ENCODE results near the gene LMAN2L. TPM values are rescaled to one million over a fixed set of nuclear protein-coding genes. Genes with fewer than 3 reads are reported as not detected.

The LMAN2L gene
- total RNA-seq, 1 donor from 2014 or later: 19.2 TPM

GRCh38 chr2:96763511-96764252 lies 23.8 kb upstream of the LMAN2L start:
- peaks cover under 1% of the 10 kb centered on the region for H3K36me3 Mint-ChIP-seq (ENCODE audit: unreplicated experiment)
- peak; percentile 43 for TF ChIP-seq CTCF (IDR thresholded peaks at IDR 0.05)
- no peaks in the 10 kb centered on the region for H3K27me3 Mint-ChIP-seq (ENCODE audit: unreplicated experiment)
- H3K4me3 Mint-ChIP-seq (ENCODE audit: unreplicated experiment): peak overlapping the region; percentile 81
- peaks cover 45% of the 10 kb centered on the region for H3K4me1 Mint-ChIP-seq (ENCODE audit: unreplicated experiment)
- H3K9me3 Mint-ChIP-seq (ENCODE audit: unreplicated experiment): no peaks in the 10 kb centered on the region
- no peak for DNase-seq (ENCODE audit: extremely low spot score, unreplicated experiment)
- H3K27ac Mint-ChIP-seq (ENCODE audit: unreplicated experiment): peak overlapping the region; percentile 33

DNA sequence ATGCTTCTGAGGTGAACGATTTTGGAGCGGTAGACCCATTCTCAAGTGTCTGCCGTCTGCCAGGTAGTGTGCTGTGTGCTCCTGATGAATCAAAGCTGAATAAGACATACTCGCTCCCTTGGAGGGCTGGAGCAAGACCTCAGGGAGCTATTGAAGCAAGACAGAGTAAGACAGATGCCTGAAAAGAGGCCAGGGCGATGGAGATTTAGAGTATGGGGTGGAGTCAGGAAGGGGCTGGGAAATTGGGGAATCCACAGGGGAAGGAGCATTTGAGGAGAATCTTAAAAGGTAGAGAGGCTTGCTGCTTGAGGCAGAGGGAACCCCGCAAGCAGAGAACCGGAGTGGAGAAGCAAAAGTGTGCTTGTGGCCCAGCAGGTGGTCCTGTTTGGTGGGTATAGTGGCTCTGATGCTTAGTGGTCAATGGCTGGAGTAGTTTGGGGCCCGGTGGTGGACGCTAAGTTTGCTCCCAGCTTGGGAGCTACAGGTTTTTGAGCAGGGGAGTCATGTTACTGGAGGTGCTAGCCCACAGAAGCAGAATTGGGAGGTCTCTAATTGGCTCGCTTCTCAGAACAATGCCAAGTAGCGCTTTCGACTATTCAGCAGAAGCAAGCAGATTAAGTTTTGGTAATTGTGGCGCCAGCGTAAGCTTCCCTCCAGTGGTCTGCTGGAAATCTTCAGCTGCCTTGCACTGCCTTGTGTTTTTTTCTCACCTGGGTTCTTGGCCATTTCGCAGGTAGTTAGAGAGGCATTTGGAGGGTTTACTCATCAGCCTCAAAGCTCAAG lies 22.9 kb upstream of the LMAN2L start:
- Mint-ChIP-seq H3K36me3 (ENCODE audit: unreplicated experiment) (no peaks in the 10 kb centered on the region), H3K4me1 (ENCODE audit: unreplicated experiment) (peaks cover 45% of the 10 kb centered on the region), H3K4me3 (ENCODE audit: unreplicated experiment) (peak overlapping the region; percentile 81), H3K27ac (ENCODE audit: unreplicated experiment) (peak overlapping the region; percentile 23), H3K27me3 (ENCODE audit: unreplicated experiment) (no peaks in the 10 kb centered on the region), H3K9me3 (ENCODE audit: unreplicated experiment) (no peaks in the 10 kb centered on the region)
- TF ChIP-seq CTCF (IDR thresholded peaks at IDR 0.05): no peak
- no peak for DNase-seq (ENCODE audit: extremely low spot score, unreplicated experiment)

- H3K4me1 Mint-ChIP-seq (ENCODE audit: unreplicated experiment): peaks cover 44% of the 10 kb centered on the region
- no peaks in the 10 kb centered on the region for H3K36me3 Mint-ChIP-seq (ENCODE audit: unreplicated experiment)
- DNase-seq (ENCODE audit: extremely low spot score, unreplicated experiment): no peak
- peak overlapping the region; percentile 60 for H3K27ac Mint-ChIP-seq (ENCODE audit: unreplicated experiment)
- no peaks in the 10 kb centered on the region for H3K9me3 Mint-ChIP-seq (ENCODE audit: unreplicated experiment)
- H3K27me3 Mint-ChIP-seq (ENCODE audit: unreplicated experiment): no peaks in the 10 kb centered on the region
- TF ChIP-seq CTCF (IDR thresholded peaks at IDR 0.05): peak; percentile 72
- peak overlapping the region; percentile 81 for H3K4me3 Mint-ChIP-seq (ENCODE audit: unreplicated experiment)
Observed at GRCh38 chr2:96760986-96761832, 21.3 kb upstream of the LMAN2L start.

- TF ChIP-seq CTCF (IDR thresholded peaks at IDR 0.05): no peak
- Mint-ChIP-seq H3K4me1 (ENCODE audit: unreplicated experiment) (peaks cover 44% of the 10 kb centered on the region), H3K4me3 (ENCODE audit: unreplicated experiment) (peak within 1 kb of the TSS; percentile 81), H3K27me3 (ENCODE audit: unreplicated experiment) (no peaks in the 10 kb centered on the region), H3K27ac (ENCODE audit: unreplicated experiment) (peak within 1 kb of the TSS; percentile 60), H3K36me3 (ENCODE audit: unreplicated experiment) (no peaks in the 10 kb centered on the region), H3K9me3 (ENCODE audit: unreplicated experiment) (no peaks in the 10 kb centered on the region)
- peak; percentile 96 for DNase-seq (ENCODE audit: extremely low spot score, unreplicated experiment)
Observed at GRCh38 chr2:96760036-96760985, 20.4 kb upstream of the LMAN2L start, which contains the start of gene CNNM4. Gene CNNM4, plus strand, starts transcription at chr2:96760902. Its CDS starts 98 bp downstream, at chr2:96761000.

Data from osteocyte (in vitro differentiated cells).